ENCODE measurements around the gene IL17REL.

The IL17REL gene

GRCh38 chr22:49995041-49995360 is 17.6 kb downstream of the IL17REL start:
- Mint-ChIP-seq H3K27ac (no peak overlapping the region), H3K36me3 (ENCODE audit: low read depth) (peaks cover 11% of the 10 kb centered on the region), H3K4me3 (no peak overlapping the region), H3K9me3 (peaks cover 31% of the 10 kb centered on the region), H3K4me1 (peaks cover 4% of the 10 kb centered on the region), H3K27me3 (ENCODE audit: low read depth, poor library complexity) (peaks cover 46% of the 10 kb centered on the region)
- no peak for DNase-seq
- TF ChIP-seq CTCF (IDR thresholded peaks at IDR 0.05): no peak

- H3K27me3 Mint-ChIP-seq (ENCODE audit: low read depth, poor library complexity): peaks cover 42% of the 10 kb centered on the region
- no peak for DNase-seq
- no peak overlapping the region for H3K27ac Mint-ChIP-seq
- TF ChIP-seq CTCF (IDR thresholded peaks at IDR 0.05): no peak
- H3K4me1 Mint-ChIP-seq: peaks cover 4% of the 10 kb centered on the region
- no peak overlapping the region for H3K4me3 Mint-ChIP-seq
- peaks cover 35% of the 10 kb centered on the region for H3K9me3 Mint-ChIP-seq
- peaks cover 11% of the 10 kb centered on the region for H3K36me3 Mint-ChIP-seq (ENCODE audit: low read depth)
These were observed 18.1 kb downstream of the IL17REL start for GRCh38 chr22:49994361-49995040.

GRCh38 chr22:49993649-49994360 is 18.8 kb downstream of the IL17REL start:
- peaks cover 11% of the 10 kb centered on the region for H3K36me3 Mint-ChIP-seq (ENCODE audit: low read depth)
- no peak for DNase-seq
- no peak overlapping the region for H3K4me3 Mint-ChIP-seq
- peaks cover 39% of the 10 kb centered on the region for H3K27me3 Mint-ChIP-seq (ENCODE audit: low read depth, poor library complexity)
- no peak for TF ChIP-seq CTCF (IDR thresholded peaks at IDR 0.05)
- H3K27ac Mint-ChIP-seq: no peak overlapping the region
- peaks cover 42% of the 10 kb centered on the region for H3K9me3 Mint-ChIP-seq
- H3K4me1 Mint-ChIP-seq: no peaks in the 10 kb centered on the region

GRCh38 chr22:49992921-49993648 is 19.5 kb downstream of the IL17REL start:
- Mint-ChIP-seq H3K9me3 (peaks cover 49% of the 10 kb centered on the region), H3K36me3 (ENCODE audit: low read depth) (peaks cover 16% of the 10 kb centered on the region), H3K27ac (no peak overlapping the region), H3K27me3 (ENCODE audit: low read depth, poor library complexity) (peaks cover 39% of the 10 kb centered on the region), H3K4me3 (no peak overlapping the region), H3K4me1 (no peaks in the 10 kb centered on the region)
- DNase-seq: peak; percentile 54
- peak; percentile 58 for TF ChIP-seq CTCF (IDR thresholded peaks at IDR 0.05)

- no peaks in the 10 kb centered on the region for H3K4me1 Mint-ChIP-seq
- no peak overlapping the region for H3K27ac Mint-ChIP-seq
- H3K36me3 Mint-ChIP-seq (ENCODE audit: low read depth): peaks cover 16% of the 10 kb centered on the region
- no peak for TF ChIP-seq CTCF (IDR thresholded peaks at IDR 0.05)
- DNase-seq: no peak
- H3K4me3 Mint-ChIP-seq: no peak overlapping the region
- peaks cover 56% of the 10 kb centered on the region for H3K9me3 Mint-ChIP-seq
- H3K27me3 Mint-ChIP-seq (ENCODE audit: low read depth, poor library complexity): peaks cover 45% of the 10 kb centered on the region
These were observed 20.5 kb downstream of the IL17REL start for GRCh38 chr22:49991907-49992533.
